Activated CD4-positive, alpha-beta T cell treated with anti-CD3 and anti-CD28 coated beads for 36 hours (primary cell): Measurements from ENCODE around the gene ZSWIM1. TPM values are rescaled to one million over a fixed set of nuclear protein-coding genes. Genes with fewer than 3 reads are reported as not detected.
A peak's percentile ranks its signal among the peaks of the same experiment; 100 is the strongest.

ENCODE experiments used
- ATAC-seq: fragments of 200-7000 bp; cut with Tn5 transposase; one replicate; pipeline ENCODE4 v1.10.0; 2021; ENCODE audit warnings: mild to moderate bottlenecking, moderate library complexity
- CTCF ChIA-PET: fragments of 350-600 bp; sonication (Branson Sonifier 250); formaldehyde crosslinking; loops from one replicate; lab custom pipeline; 2021; ENCODE audit warnings: antibody characterized with exemption; lab: Charles Lee
- POLR2A ChIA-PET: fragments of 350-600 bp; sonication (Branson Sonifier 250); formaldehyde crosslinking; loops from one replicate; lab custom pipeline; 2021; ENCODE audit warnings: antibody characterized with exemption, inconsistent platforms; lab: Charles Lee
- DNase-seq: peaks from one replicate; pipeline ENCODE4 v3.0.0-alpha.2; 2020
- H3K27ac Mint-ChIP-seq: one replicate; pipeline ENCODE4 v1.8.0; 2021; ENCODE audit warnings: mixed read lengths
- H3K27me3 Mint-ChIP-seq: one replicate; pipeline ENCODE4 v1.8.0; 2021; ENCODE audit warnings: mixed read lengths
- H3K36me3 Mint-ChIP-seq: one replicate; pipeline ENCODE4 v1.8.0; 2021; ENCODE audit warnings: low read depth, mixed read lengths
- H3K4me1 Mint-ChIP-seq: one replicate; pipeline ENCODE4 v1.8.0; 2021; ENCODE audit warnings: mixed read lengths
- H3K4me3 Mint-ChIP-seq: one replicate; pipeline ENCODE4 v1.8.0; 2021; ENCODE audit warnings: mild to moderate bottlenecking, moderate library complexity, mixed read lengths
- H3K9me3 Mint-ChIP-seq: one replicate; pipeline ENCODE4 v1.8.0; 2021; ENCODE audit warnings: low read depth, mixed read lengths
- intact Hi-C, 2 experiments: fragments of 100-400 bp; cut with DNase I in 1 of 2; cut with micrococcal nuclease in 1 of 2; formaldehyde crosslinking; loops; one replicate each; pipeline versions ENCODE4 v1.14.2 to v1.15.1; 2022 to 2024; cut with DNase I, micrococcal nuclease
- total RNA-seq, 2 experiments: library from RNA; stranded (reverse); gene quantifications; one replicate each; pipeline ENCODE4 v1.2.3, GENCODE V29; 2021

ZSWIM1 gene
- total RNA-seq, 2 experiments from 2014 or later: 9.4 to 10.7 TPM

DNA sequence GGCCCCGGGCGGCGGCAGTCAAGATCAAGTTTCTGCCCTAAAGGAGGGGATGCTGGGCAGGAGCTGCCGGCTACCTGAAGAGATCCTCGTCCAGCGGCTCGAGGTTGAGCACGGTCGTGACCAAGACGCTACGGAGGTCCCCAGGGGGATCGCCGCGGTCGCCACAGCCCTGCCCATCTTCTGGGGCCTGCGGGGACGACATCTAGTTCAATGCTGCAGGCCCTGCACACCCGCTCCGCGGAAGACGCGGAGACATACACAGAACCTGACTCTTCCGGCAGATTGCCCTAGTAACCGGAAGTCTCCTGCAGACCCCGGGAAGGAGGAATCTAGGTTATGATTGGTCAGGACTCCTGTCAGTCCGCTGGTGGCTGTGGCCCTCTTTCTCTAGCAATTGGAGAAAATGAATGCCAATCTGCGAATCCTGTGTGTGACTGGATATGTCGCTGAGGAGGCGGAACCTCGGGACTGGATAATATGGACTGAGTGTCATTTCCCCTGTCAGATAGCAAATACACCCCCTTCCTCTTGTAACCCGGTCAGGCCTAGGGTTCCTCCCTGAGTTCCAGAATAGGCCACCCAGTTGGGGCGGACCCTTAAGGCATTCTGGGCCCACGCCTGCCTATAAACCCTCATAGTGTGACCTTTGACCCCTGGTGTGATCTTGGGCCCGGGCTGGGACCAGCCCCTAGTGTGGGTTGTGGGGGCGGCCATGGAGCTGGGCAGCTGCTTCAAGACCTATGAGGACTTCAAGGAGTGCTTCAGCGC, 23.7 kb upstream of the ZSWIM1 start, which contains the start of the genes ACOT8 and ZSWIM3:
TSS of gene ACOT8 (minus strand) at position 279 of the 768 bp plus-strand sequence. CDS start at position 202, 77 bp downstream.
TSS of gene ZSWIM3 (plus strand) at position 501 of the 768 bp plus-strand sequence. CDS start at position 713, 212 bp downstream.
- peak within 1 kb of the TSS; percentile 93 for H3K4me3 Mint-ChIP-seq
- ATAC-seq (peak; percentile 97), DNase-seq (peak; percentile 95)
- peaks cover 38% of the 10 kb centered on the region for H3K4me1 Mint-ChIP-seq
- intact Hi-C loops: loop anchor here (1.0 to 2.0 kb wide), 9 partner anchors 24 to 232 kb away; partner anchors contain the start of genes CTSA (in 2 of the 2), NEURL2 (in 2 of the 2), ZNF335 (in 2 of the 2) and ZSWIM1 (in 2 of the 2)
- POLR2A ChIA-PET: interaction anchor here (0.9 to 1.4 kb wide), 7 partner anchors 23 to 114 kb away, joined by 3 to 4 read pairs (median 3); partner anchors contain the start of genes PCIF1, ZNF335 and ZSWIM1
- H3K36me3 Mint-ChIP-seq: peaks cover 7% of the 10 kb centered on the region
- no peaks in the 10 kb centered on the region for H3K9me3 Mint-ChIP-seq
- no peaks in the 10 kb centered on the region for H3K27me3 Mint-ChIP-seq
- H3K27ac Mint-ChIP-seq: peak within 1 kb of the TSS; percentile 99
- CTCF ChIA-PET: interaction anchor here (0.7 to 1.7 kb wide), 4 partner anchors 25 to 113 kb away, joined by 3 to 6 read pairs (median 4); no protein-coding TSS in a partner anchor

DNA sequence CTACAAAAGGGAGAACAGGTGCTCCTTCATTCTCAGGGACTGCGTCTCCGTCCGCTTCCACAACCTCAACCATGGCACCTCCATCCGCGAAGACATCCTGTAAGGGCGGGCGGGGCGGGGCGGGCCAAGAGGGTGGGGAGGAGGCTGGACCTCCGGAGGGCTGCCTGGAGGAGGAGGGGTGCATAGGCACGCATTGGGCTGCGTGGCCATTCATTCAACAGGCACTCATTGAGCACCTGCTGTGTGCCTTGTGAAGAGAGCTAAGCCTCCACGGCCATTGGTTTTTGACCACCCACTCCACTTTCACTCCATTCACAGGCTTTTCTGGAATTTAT, 23.2 kb upstream of the ZSWIM1 start:
- H3K4me1 Mint-ChIP-seq: peaks cover 38% of the 10 kb centered on the region
- H3K27ac Mint-ChIP-seq: peak overlapping the region; percentile 99
- H3K4me3 Mint-ChIP-seq: peak overlapping the region; percentile 93

GRCh38 chr20:45859916-45860315, 21.1 kb upstream of the ZSWIM1 start:
- H3K27ac Mint-ChIP-seq: no peak overlapping the region
- ChIA-PET POLR2A (no interaction called here), CTCF (interaction anchor here (1.9 kb wide), 1 partner anchor 30 kb away, joined by 6 read pairs; no protein-coding TSS in a partner anchor)
- no peak overlapping the region for H3K4me3 Mint-ChIP-seq
- no peaks in the 10 kb centered on the region for H3K36me3 Mint-ChIP-seq
- H3K9me3 Mint-ChIP-seq: no peaks in the 10 kb centered on the region
- H3K4me1 Mint-ChIP-seq: peaks cover 28% of the 10 kb centered on the region
- intact Hi-C loops: no loop called here
- no peaks in the 10 kb centered on the region for H3K27me3 Mint-ChIP-seq
- DNase-seq (no peak), ATAC-seq (no peak)

More for the DNA sequence above, 23.2 kb upstream of the ZSWIM1 start:
- ChIA-PET POLR2A (interaction anchor here (0.9 to 1.2 kb wide), 5 partner anchors 23 to 114 kb away, joined by 3 to 4 read pairs (median 3); partner anchors contain the start of genes ZNF335 and ZSWIM1), CTCF (interaction anchor here (0.9 to 1.9 kb wide), 2 partner anchors 32 to 88 kb away, joined by 3 to 6 read pairs; no protein-coding TSS in a partner anchor)
- Mint-ChIP-seq H3K27me3 (no peaks in the 10 kb centered on the region), H3K36me3 (peaks cover 5% of the 10 kb centered on the region), H3K9me3 (no peaks in the 10 kb centered on the region)
- intact Hi-C loops: loop anchor here (1.0 to 2.0 kb wide), 9 partner anchors 23 to 231 kb away; partner anchors contain the start of genes CTSA (in 2 of the 2), NEURL2 (in 2 of the 2), ZNF335 (in 2 of the 2) and ZSWIM1 (in 2 of the 2)
- ATAC-seq (peak; percentile 50), DNase-seq (peak; percentile 73)

- H3K27ac Mint-ChIP-seq: no peak overlapping the region
- ChIA-PET CTCF (interaction anchor here (0.5 kb wide), 1 partner anchor 9 kb away, joined by 4 read pairs; no protein-coding TSS in a partner anchor), POLR2A (interaction anchor here (0.7 kb wide), 1 partner anchor 63 kb away, joined by 6 read pairs; no protein-coding TSS in a partner anchor)
- H3K27me3 Mint-ChIP-seq: no peaks in the 10 kb centered on the region
- H3K9me3 Mint-ChIP-seq: no peaks in the 10 kb centered on the region
- no peak for ATAC-seq
- intact Hi-C loops: no loop called here
- H3K4me3 Mint-ChIP-seq: no peak overlapping the region
- peaks cover 24% of the 10 kb centered on the region for H3K4me1 Mint-ChIP-seq
- no peak for DNase-seq
- no peaks in the 10 kb centered on the region for H3K36me3 Mint-ChIP-seq
Measured at GRCh38 chr20:45860560-45861220, 20.3 kb upstream of the ZSWIM1 start.

DNA sequence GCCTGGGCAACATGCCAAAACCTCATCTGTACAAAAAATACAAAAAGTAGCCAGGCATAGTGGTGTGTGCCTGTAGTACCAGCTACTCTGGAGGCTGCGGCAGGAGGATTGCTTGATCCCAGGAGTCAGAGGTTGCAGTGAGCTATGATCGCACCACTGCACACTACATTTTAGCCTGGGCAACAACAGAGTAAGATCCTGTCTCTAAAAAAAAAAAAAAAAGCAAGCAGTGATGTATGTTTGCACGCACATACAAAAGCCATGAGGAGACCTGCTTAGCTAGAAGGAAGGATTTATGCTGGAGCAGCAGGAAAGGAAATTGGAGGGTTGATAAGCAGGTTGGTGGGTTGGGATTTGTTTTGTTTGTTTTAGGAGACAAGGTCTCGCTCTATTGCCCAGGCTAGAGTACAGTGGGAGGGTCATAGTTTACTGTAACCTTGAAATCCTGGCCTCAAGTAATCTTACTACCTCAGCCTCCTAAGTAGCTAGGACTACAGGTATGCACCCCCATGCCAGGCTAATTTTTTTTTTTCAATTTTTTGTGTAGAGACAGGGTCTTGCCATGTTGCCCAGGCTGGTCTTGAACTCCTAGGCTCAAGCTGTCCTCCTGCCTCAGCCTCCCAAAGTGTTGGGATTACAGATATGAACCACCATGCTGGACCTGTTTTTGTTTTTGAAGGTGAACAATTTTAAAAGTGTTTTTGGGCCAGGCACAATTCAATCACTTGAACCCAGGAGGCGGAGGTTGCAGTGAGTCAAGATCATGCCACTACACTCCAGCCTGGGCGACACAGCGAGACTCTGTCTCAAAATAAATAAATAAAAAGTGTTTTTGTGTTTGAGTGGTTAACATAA, 19.6 kb upstream of the ZSWIM1 start:
- POLR2A ChIA-PET: interaction anchor here (0.7 kb wide), 1 partner anchor 63 kb away, joined by 6 read pairs; no protein-coding TSS in a partner anchor
- Mint-ChIP-seq H3K27ac (no peak overlapping the region), H3K4me3 (no peak overlapping the region), H3K36me3 (no peaks in the 10 kb centered on the region), H3K27me3 (no peaks in the 10 kb centered on the region), H3K9me3 (no peaks in the 10 kb centered on the region), H3K4me1 (peaks cover 17% of the 10 kb centered on the region)
- DNase-seq: no peak
- intact Hi-C loops: no loop called here
- CTCF ChIA-PET: no interaction called here
- no peak for ATAC-seq

DNA sequence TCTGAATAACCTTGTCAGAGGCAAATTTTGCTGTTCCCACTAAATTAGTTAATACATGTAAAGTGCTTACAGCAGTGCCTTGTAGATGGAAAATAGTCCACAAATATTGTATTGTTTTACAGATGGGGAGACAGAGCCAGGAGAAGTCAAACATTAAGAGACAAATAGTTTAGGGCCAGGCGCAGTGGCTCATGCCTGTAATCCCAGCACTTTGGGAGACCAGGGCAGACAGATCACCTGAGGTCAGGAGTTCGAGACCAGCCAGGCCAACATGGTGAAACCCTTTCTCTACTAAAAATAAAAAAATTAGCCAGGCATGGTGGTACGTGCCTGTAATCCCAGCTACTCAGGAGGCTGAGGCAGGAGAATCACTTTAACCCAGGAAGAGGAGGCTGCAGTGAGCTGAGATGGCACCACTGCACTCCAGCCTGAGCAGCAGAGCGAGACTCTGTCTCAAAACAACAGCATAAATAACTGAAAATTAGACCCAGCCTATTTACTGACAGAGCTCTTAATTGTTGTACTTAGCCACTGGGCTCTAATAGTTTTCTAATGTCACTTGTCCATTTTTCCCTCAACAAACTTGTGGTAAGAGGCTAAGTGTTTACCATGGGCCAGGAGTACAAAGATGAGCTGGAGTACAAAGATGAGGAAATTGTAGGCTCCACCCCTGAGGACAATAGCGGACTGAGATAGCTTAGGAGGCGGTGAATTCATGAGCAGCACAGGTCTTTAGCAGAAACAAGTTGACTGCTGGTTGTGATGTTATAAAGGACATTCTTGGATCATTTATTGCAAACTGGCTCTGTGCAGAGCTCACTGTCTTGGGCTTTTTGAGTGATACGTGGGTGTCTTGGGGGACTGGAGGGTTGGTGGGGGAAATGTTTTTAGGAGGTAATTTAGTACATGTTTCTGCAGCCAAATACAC, 17.2 kb upstream of the ZSWIM1 start:
- Mint-ChIP-seq H3K4me1 (peaks cover 6% of the 10 kb centered on the region), H3K9me3 (no peaks in the 10 kb centered on the region), H3K36me3 (no peaks in the 10 kb centered on the region), H3K4me3 (no peak overlapping the region), H3K27ac (no peak overlapping the region), H3K27me3 (no peaks in the 10 kb centered on the region)
- intact Hi-C loops: no loop called here
- ChIA-PET POLR2A (no interaction called here), CTCF (no interaction called here)
- DNase-seq (no peak), ATAC-seq (no peak)

GRCh38 chr20:45866454-45866853, 14.6 kb upstream of the ZSWIM1 start:
- ChIA-PET CTCF (no interaction called here), POLR2A (no interaction called here)
- Mint-ChIP-seq H3K4me1 (no peaks in the 10 kb centered on the region), H3K36me3 (no peaks in the 10 kb centered on the region), H3K9me3 (no peaks in the 10 kb centered on the region), H3K27ac (no peak overlapping the region), H3K4me3 (no peak overlapping the region), H3K27me3 (no peaks in the 10 kb centered on the region)
- DNase-seq (no peak), ATAC-seq (no peak)
- intact Hi-C loops: no loop called here

DNA sequence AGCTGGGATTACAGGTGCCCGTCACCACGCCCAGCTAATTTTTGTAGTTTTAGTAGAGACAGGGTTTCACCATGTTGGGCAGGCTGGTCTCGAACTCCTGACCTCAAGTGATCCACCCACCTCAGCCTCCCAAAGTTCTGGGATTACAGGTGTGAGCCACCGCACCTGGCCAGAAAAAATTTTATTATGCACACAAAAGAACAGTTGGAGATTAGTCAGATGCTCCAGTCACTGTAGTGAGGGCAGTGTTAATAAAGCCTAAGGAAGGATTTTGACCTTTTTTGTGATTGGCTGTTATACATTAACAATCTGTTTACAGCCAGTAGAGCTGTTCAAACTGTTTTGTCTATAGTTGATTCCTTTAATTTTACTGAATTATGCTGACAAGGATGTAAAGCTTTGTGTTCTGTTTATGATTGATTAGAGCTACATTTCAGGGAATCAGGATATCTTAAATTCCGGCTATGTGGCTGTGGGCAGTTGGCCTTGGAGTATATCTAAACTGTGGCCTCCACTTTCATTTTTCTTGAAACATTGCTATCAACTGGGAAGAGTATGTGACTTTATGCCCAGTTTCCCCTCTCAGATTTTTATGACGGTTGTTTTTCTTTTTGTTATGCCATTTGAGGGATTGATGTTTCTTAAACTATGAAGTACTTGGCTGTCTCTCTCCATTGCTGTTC, 13.8 kb upstream of the ZSWIM1 start:
- Mint-ChIP-seq H3K9me3 (no peaks in the 10 kb centered on the region), H3K27me3 (no peaks in the 10 kb centered on the region), H3K36me3 (no peaks in the 10 kb centered on the region), H3K4me3 (no peak overlapping the region), H3K27ac (no peak overlapping the region), H3K4me1 (no peaks in the 10 kb centered on the region)
- ChIA-PET CTCF (interaction anchor here (0.6 to 1.0 kb wide), 3 partner anchors 22 to 1029 kb away, joined by 3 to 5 read pairs (median 3); no protein-coding TSS in a partner anchor), POLR2A (no interaction called here)
- DNase-seq: no peak
- no peak for ATAC-seq
- intact Hi-C loops: no loop called here

- DNase-seq: no peak
- H3K4me3 Mint-ChIP-seq: no peak overlapping the region
- H3K27ac Mint-ChIP-seq: no peak overlapping the region
- no peak for ATAC-seq
- no peaks in the 10 kb centered on the region for H3K27me3 Mint-ChIP-seq
- ChIA-PET CTCF (interaction anchor here (0.7 to 1.0 kb wide), 2 partner anchors 102 to 1030 kb away, joined by 3 read pairs; no protein-coding TSS in a partner anchor), POLR2A (no interaction called here)
- no peaks in the 10 kb centered on the region for H3K9me3 Mint-ChIP-seq
- intact Hi-C loops: no loop called here
- H3K4me1 Mint-ChIP-seq: no peaks in the 10 kb centered on the region
- H3K36me3 Mint-ChIP-seq: no peaks in the 10 kb centered on the region
Measured at GRCh38 chr20:45867819-45868176, 13.2 kb upstream of the ZSWIM1 start.
